ENCODE results near the gene HRH2.

HRH2 gene

DNA sequence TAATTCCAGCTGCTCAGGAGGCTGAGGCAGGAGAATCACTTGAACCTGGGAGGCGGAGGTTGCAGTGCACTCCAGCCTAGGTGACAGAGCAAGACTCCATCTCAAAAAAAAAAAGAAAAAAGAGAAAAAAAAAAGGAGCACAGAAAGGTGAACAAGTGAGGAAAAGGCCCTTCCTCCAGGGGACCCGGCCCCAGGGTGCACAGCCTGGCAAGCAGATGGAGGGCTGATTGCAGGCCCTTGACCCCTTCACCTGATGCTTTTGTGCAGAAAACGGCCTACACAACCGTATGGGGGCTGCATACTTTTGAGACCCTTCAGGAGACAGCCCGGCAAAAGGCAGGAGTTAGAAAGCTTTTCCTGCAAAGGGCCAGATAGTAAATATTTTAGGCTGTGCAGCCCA, 33.9 kb downstream of the HRH2 start:
- no peak overlapping the region for H3K27ac ChIP-seq (ENCODE audit: low read length)
- H3K9ac ChIP-seq (ENCODE audit: low read length): no peak overlapping the region
- H3K36me3 ChIP-seq (replicated peaks; ENCODE audit: low read depth, low read length): no peaks in the 10 kb centered on the region
- H3K79me2 ChIP-seq (ENCODE audit: low read length): no peaks in the 10 kb centered on the region
- H4K20me1 ChIP-seq (ENCODE audit: insufficient read depth, low read length): no peaks in the 10 kb centered on the region
- peaks cover 4% of the 10 kb centered on the region; the same call in 1 of the 2 replicates for H3K27me3 ChIP-seq (ENCODE audit: low read depth, low read length)
- no peak overlapping the region for H2AFZ ChIP-seq (ENCODE audit: low read depth, low read length)
- no peak overlapping the region for H3K4me2 ChIP-seq (ENCODE audit: low read length)
- no peak overlapping the region for H3K4me3 ChIP-seq (ENCODE audit: low read length)
- TF ChIP-seq EZH2phosphoT487 (IDR thresholded peaks at IDR 0.05; ENCODE audit: low read depth): no peak
- no peaks in the 10 kb centered on the region for H3K9me3 ChIP-seq (ENCODE audit: insufficient read depth, low read length)
- H3K4me1 ChIP-seq (ENCODE audit: low read length): peaks cover 5% of the 10 kb centered on the region; the same call in 1 of the 2 replicates

DNA sequence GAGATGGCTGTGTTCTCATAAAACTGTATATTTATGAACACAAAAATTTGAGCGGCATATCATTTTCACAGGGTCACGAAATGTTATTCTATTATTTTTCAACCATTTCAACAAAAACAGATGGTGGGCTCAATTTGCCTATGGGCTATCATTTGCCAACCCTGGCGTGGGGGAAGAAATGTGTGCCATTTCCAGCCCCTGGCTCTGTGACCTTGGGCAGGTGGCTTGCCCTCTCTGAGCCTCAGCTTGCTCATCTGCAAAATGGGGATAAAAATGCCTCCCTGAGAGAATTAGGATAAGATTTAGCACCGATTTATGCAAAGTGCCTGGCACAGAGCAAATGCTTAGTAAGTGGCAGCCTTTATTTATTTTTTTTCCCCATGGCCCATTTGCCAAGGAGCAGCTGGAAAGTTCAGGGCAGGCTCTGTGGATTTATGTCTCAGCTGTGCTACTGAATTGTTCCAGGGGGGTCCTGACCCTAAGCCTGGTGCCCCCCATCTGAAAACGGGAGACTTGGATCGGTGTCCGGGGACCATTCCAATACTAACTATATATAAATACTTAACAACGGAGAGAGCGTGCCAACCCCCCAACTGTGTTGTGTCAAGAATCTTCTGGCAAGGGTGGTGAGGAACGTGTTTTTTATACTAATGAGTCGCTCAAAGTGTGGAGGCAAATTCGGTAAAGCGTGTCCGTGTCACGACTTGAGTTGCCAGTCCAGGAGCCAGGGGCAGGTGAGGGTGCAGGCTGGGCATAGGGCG, 34.5 kb downstream of the HRH2 start:
- no peaks in the 10 kb centered on the region for H4K20me1 ChIP-seq (ENCODE audit: insufficient read depth, low read length)
- H3K4me2 ChIP-seq (ENCODE audit: low read length): no peak overlapping the region
- H3K36me3 ChIP-seq (replicated peaks; ENCODE audit: low read depth, low read length): no peaks in the 10 kb centered on the region
- no peaks in the 10 kb centered on the region for H3K9me3 ChIP-seq (ENCODE audit: insufficient read depth, low read length)
- TF ChIP-seq CTCF (IDR thresholded peaks at IDR 0.05; ENCODE audit: low read depth, low read length): no peak
- no peak for TF ChIP-seq EZH2phosphoT487 (IDR thresholded peaks at IDR 0.05; ENCODE audit: low read depth)
- no peaks in the 10 kb centered on the region for H3K79me2 ChIP-seq (ENCODE audit: low read length)
- peaks cover 4% of the 10 kb centered on the region; the same call in 1 of the 2 replicates for H3K27me3 ChIP-seq (ENCODE audit: low read depth, low read length)
- no peak overlapping the region for H2AFZ ChIP-seq (ENCODE audit: low read depth, low read length)
- H3K9ac ChIP-seq (ENCODE audit: low read length): no peak overlapping the region
- H3K4me1 ChIP-seq (ENCODE audit: low read length): peaks cover 5% of the 10 kb centered on the region; the same call in 1 of the 2 replicates
- H3K27ac ChIP-seq (ENCODE audit: low read length): no peak overlapping the region
- H3K4me3 ChIP-seq (ENCODE audit: low read length): no peak overlapping the region

DNA sequence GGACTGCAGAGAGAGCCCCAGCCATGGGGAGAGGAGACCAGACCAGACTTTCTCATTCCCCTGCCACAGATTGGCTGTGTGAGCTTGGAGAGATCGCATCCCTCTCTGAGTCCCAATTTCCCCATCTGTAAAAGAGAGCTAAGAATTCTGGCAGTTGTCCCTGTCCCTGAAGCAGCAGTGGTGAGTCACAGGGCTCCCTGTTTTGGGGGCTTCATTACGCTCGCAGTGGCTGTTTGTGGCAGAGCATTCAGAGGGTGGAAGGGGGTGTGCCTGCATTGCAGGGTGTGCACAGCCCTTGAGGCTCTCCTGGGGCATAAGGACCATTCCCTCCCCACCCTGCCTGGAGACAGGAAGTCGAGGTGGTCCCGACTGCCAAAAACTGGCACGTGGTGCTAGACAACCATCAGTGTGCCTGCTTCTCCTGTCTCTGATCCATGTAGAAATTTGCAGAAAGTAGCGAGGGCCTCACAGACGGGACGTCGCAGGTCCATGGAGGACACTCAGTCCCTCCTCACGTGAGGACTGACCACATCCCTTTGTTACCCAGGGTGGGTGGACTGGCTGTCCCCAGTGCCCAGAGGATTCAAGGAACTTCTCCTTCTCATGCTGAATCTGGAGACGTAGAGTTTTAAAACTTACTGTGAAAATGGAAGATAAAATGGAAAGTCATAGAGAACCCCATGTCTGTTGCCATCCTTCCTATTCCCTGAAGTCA, 35.3 kb downstream of the HRH2 start:
- Histone ChIP-seq H3K27ac (ENCODE audit: low read length) (no peak overlapping the region), H3K9ac (ENCODE audit: low read length) (no peak overlapping the region), H3K4me2 (ENCODE audit: low read length) (no peak overlapping the region), H3K4me3 (ENCODE audit: low read length) (no peak overlapping the region), H3K36me3 (replicated peaks; ENCODE audit: low read depth, low read length) (no peaks in the 10 kb centered on the region), H3K79me2 (ENCODE audit: low read length) (no peaks in the 10 kb centered on the region), H4K20me1 (ENCODE audit: insufficient read depth, low read length) (no peaks in the 10 kb centered on the region), H3K27me3 (ENCODE audit: low read depth, low read length) (peaks cover 4% of the 10 kb centered on the region; the same call in 1 of the 2 replicates), H3K9me3 (ENCODE audit: insufficient read depth, low read length) (no peaks in the 10 kb centered on the region), H3K4me1 (ENCODE audit: low read length) (peaks cover 5% of the 10 kb centered on the region; the same call in 1 of the 2 replicates), H2AFZ (ENCODE audit: low read depth, low read length) (no peak overlapping the region)
- TF ChIP-seq CTCF (IDR thresholded peaks at IDR 0.05; ENCODE audit: low read depth, low read length) (no peak), EZH2phosphoT487 (IDR thresholded peaks at IDR 0.05; ENCODE audit: low read depth) (no peak)

GRCh38 chr5:175693741-175694140, 35.9 kb downstream of the HRH2 start:
- H3K9me3 ChIP-seq (ENCODE audit: insufficient read depth, low read length): no peaks in the 10 kb centered on the region
- no peaks in the 10 kb centered on the region for H3K36me3 ChIP-seq (replicated peaks; ENCODE audit: low read depth, low read length)
- H3K27ac ChIP-seq (ENCODE audit: low read length): no peak overlapping the region
- H4K20me1 ChIP-seq (ENCODE audit: insufficient read depth, low read length): no peaks in the 10 kb centered on the region
- TF ChIP-seq EZH2phosphoT487 (IDR thresholded peaks at IDR 0.05; ENCODE audit: low read depth) (no peak), CTCF (IDR thresholded peaks at IDR 0.05; ENCODE audit: low read depth, low read length) (no peak)
- no peak overlapping the region for H2AFZ ChIP-seq (ENCODE audit: low read depth, low read length)
- no peak overlapping the region for H3K9ac ChIP-seq (ENCODE audit: low read length)
- H3K4me2 ChIP-seq (ENCODE audit: low read length): no peak overlapping the region
- no peak overlapping the region for H3K4me3 ChIP-seq (ENCODE audit: low read length)
- peaks cover 5% of the 10 kb centered on the region; the same call in 1 of the 2 replicates for H3K4me1 ChIP-seq (ENCODE audit: low read length)
- no peaks in the 10 kb centered on the region for H3K79me2 ChIP-seq (ENCODE audit: low read length)
- peaks cover 4% of the 10 kb centered on the region; the same call in 1 of the 2 replicates for H3K27me3 ChIP-seq (ENCODE audit: low read depth, low read length)
